Heart left ventricle (tissue), 16 donors: Measurements from ENCODE around the gene SET. TPM values are rescaled to one million over a fixed set of nuclear protein-coding genes. Genes with fewer than 3 reads are reported as not detected.
"Not testable (repeated sequence)": the region's sequence is repeated elsewhere in the genome, so short reads cannot be mapped to it uniquely, and the experiment has no call there.

Experiments used
- ATAC-seq, 4 donors: fragments of 200-7000 bp; cut with Tn5 transposase; one replicate each; pipeline ENCODE4 v1.9.1; 2020 to 2022; ENCODE audit warnings: moderate library complexity in 4 of 4, mild to moderate bottlenecking in 3 of 4, moderate number of reproducible peaks in 1 of 4
- DNase-seq, 5 donors: peaks; one replicate each; pipeline ENCODE4 v3.0.0-alpha.2; 2020
- H3K27ac ChIP-seq, 12 donors: fragments of 200-600 bp; sonication (generic) in 4 of 12; one replicate each; pipeline versions ENCODE4 v1.5.0 to v1.8.0; 2016 to 2022; ENCODE audit warnings: mild to moderate bottlenecking in 2 of 12
- H3K27me3 ChIP-seq, 9 donors: fragments of 200-600 bp; sonication (generic) in 2 of 9; one replicate each; pipeline versions ENCODE4 v1.5.1 to v1.8.0; 2016 to 2022; ENCODE audit warnings: mild to moderate bottlenecking in 3 of 9
- H3K36me3 ChIP-seq, 9 donors: fragments of 200-600 bp; sonication (generic) in 2 of 9; one replicate each; pipeline versions ENCODE4 v1.5.0 to v1.8.0; 2018 to 2022; ENCODE audit warnings: mild to moderate bottlenecking in 2 of 9
- H3K4me1 ChIP-seq, 12 donors: fragments of 200-600 bp; sonication (generic) in 4 of 12; one replicate each; pipeline versions ENCODE4 v1.5.0 to v1.8.0; 2016 to 2022; ENCODE audit warnings: mild to moderate bottlenecking in 3 of 12
- H3K4me3 ChIP-seq, 12 donors: fragments of 200-600 bp; sonication (generic) in 4 of 12; one replicate each; pipeline versions ENCODE4 v1.5.0 to v1.8.0; 2017 to 2022; ENCODE audit warnings: mild to moderate bottlenecking in 9 of 12, moderate library complexity in 4 of 12
- H3K9me3 ChIP-seq, 12 donors: fragments of 200-600 bp; sonication (generic) in 4 of 12; one replicate each; pipeline versions ENCODE4 v1.5.0 to v1.8.0; 2016 to 2022; ENCODE audit warnings: mild to moderate bottlenecking in 1 of 12
- POLR2A ChIP-seq, 2 donors: fragments of 450-650 bp; IDR thresholded peaks; one replicate each; pipeline ENCODE4 v1.6.1; 2017; ENCODE audit warnings: antibody characterized with exemption in 2 of 2, mild to moderate bottlenecking in 2 of 2, moderate library complexity in 2 of 2
- WGBS, 4 donors: extraction: QIAGEN DNeasy Blood & Tissue Kit in 2 of 4; methylation state at CpG; one replicate each; pipeline versions ENCODE4 v1.1.5 to v1.1.7; 2013 to 2018; 5-methylcytosine and 5-hydroxymethylcytosine counted together
- intact Hi-C, 10 donors: fragments of 100-400 bp; cut with DNase I; formaldehyde crosslinking; loops; one replicate each; pipeline versions ENCODE4 v1.11.1 to v1.14.2; 2022
- polyA plus RNA-seq, 2 donors: library from polyadenylated mRNA; stranded (reverse); fragments of 200-250 nt; gene quantifications; one replicate each; pipeline ENCODE4 v1.2.3, GENCODE V29; 2013
- total RNA-seq, 9 donors: library from RNA; depleted of rRNA in 2 of 9; stranded (reverse); fragments of >200 nt in 2 of 9; fragmentation: NEBNext Ultra II Directional in 3 of 9; extraction: Animal tissue kit (Norgen Biotek cat#: 25700) in 3 of 9; gene quantifications; one replicate each; pipeline versions ENCODE4 v1.1.0 to v1.2.4, GENCODE V29; 2016 to 2023
- TF ChIP-seq, protein P1 (sequence below), 12 donors: fragments of 200-600 bp; sonication (generic) in 4 of 12; IDR thresholded peaks; one replicate each; pipeline versions ENCODE4 v1.5.0 to v1.8.0; 2018 to 2022; ENCODE audit warnings: antibody characterized with exemption in 12 of 12, mild to moderate bottlenecking in 5 of 12
- donor health status: ischemic (EF 13 %, LVEDD 7.1; RV severe dilation, severe dysfunction).
- donor health status: healthy with polysubstance abuse.
- donor health status: DM: no; HTN: yes; CAD: no.
- donor health status: DM: no; HTN: no; CAD: no.
- donor health status: ischemic (EF 25% LVEDD 6.9; RV normal size, moderate dysfunction).
- donor health status: ischemic (EF 25% LVEDD 5.7; RV mildly dilated, moderate dysfunction).
- donor health status: healthy.
- donor health status: DM: yes; HTN: yes; CAD: no.
- donor health status: ischemic (EF 35%, LVEDD 5.7; RV mildly dilated, moderate dysfunction).
- donor health status: nonischemic (EF 11% LVEDD 7.7; RV severe dilation, severe dysfunction).
- donor health status: DM: yes; HTN: yes; CAD: no.
- donor health status: PGD.
- donor health status: ischemic (EF 29% LVEDD 5.4; RV normal size, mild dysfunction).
- donor health status: nonischemic (EF 23%, LVEDD 6.1; RV moderate dilation, normal function).

SET gene
- total and polyA plus RNA-seq, 11 donors, result 67.6 to 240 (median 203) TPM

DNA sequence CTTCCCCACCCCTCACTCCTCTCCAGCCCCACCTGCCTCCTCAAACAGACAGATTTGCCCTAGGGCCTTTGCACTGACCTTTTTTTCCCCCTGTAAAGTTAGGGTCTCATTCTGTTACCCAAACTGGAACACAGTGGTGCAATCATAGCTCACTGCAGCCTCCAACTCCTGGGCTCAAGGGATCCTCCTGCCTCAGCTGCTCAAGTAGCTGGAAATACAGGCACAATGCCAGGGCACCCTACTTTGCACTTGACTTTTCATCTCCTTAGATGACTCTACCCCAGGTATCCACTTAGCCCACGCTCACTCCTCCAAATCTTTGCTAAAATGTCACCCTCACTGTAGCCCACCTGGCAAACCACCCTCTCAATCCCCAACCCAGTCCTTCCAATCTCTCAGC, 34.5 kb upstream of the SET start:
- WGBS, 4 donors, result 96 to 100% (median 98%) methylated on average over 1 of the region's 1 CpG
- no peak for ATAC-seq

DNA sequence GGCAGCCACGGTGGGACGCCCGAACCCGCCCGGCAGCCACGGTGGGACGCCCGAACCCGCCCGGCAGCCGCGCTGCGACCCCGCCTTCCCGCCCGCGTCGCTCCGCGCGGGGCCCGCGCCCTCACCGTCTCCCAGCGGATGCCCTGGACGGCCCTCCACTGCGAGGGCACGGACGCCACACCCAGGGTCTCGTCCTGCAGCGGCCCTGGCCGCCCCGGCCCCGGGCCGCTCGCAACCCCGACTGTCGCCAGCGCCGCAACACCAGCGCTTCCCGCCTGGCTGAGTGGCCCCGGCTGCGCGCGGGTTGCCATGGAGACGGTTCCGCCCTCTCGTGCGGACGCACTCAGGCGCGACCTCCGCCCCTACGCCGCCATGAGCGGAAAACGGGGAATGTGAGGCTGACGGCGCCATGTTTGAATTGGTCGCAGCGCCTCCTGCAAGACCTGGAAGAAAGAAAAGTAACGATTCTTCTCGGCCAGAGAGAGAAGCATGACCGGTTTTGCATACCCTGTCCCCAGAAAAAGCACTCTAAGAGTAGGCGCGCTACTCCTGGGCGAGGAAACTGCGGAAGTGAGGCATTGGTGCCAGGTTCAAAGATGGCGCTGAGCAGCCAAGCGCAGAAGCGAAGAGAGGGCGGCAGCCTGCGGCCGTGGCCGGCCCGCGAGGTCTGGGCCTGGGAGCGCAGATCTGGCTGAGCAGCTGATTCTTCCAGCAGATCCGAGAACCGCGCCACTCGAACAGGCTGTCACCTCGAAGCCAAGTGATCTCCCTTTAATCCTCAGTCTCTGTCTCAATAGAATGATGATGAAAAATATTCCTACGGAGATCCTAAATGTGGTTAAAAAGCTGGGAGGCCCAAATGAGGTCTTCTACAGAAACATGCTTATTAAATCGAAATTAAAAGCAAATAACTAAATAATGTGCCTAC, 32.3 kb upstream of the SET start, which contains the start of gene DYNC2I2:
Gene DYNC2I2 (minus strand): TSS at position 432 of the 928 bp plus-strand sequence. CDS start 121 bp downstream, at position 311.
- DNase-seq (peak; percentile 97 to 99 (median 98)), ATAC-seq (peak; percentile 98 to 100 (median 100))
- peak in 1 of 2 donors; percentile 66 for TF ChIP-seq POLR2A (IDR thresholded peaks at IDR 0.05)
- TF ChIP-seq, protein P1, sequence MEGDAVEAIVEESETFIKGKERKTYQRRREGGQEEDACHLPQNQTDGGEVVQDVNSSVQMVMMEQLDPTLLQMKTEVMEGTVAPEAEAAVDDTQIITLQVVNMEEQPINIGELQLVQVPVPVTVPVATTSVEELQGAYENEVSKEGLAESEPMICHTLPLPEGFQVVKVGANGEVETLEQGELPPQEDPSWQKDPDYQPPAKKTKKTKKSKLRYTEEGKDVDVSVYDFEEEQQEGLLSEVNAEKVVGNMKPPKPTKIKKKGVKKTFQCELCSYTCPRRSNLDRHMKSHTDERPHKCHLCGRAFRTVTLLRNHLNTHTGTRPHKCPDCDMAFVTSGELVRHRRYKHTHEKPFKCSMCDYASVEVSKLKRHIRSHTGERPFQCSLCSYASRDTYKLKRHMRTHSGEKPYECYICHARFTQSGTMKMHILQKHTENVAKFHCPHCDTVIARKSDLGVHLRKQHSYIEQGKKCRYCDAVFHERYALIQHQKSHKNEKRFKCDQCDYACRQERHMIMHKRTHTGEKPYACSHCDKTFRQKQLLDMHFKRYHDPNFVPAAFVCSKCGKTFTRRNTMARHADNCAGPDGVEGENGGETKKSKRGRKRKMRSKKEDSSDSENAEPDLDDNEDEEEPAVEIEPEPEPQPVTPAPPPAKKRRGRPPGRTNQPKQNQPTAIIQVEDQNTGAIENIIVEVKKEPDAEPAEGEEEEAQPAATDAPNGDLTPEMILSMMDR (IDR thresholded peaks at IDR 0.05), result peak in 1 of 12 donors; percentile 17
- H3K27ac ChIP-seq, result peak within 1 kb of the TSS; percentile 93 to 100 (median 98)
- no peaks in the 10 kb centered on the region for H3K36me3 ChIP-seq
- no peaks in the 10 kb centered on the region for H3K9me3 ChIP-seq
- no peaks in the 10 kb centered on the region for H3K27me3 ChIP-seq
- peak within 1 kb of the TSS; percentile 54 to 97 (median 68) for H3K4me3 ChIP-seq
- intact Hi-C loops, result loop anchor here in 3 of 10 donors (2.0 kb wide), 4 partner anchors 22 to 68 kb away; partner anchors contain the start of genes SET (in 2 of the 3) and ZDHHC12 (in 1 of the 3)
- 1 to 2% (median 1%) methylated on average over 45 to 86 of the region's 86 CpGs for WGBS, 4 donors
- peaks cover 0 to 11% (median 6%) of the 10 kb centered on the region in 12 donors for H3K4me1 ChIP-seq

More for the DNA sequence above, 34.5 kb upstream of the SET start:
- peaks cover 0 to 11% (median 6%) of the 10 kb centered on the region in 12 donors for H3K4me1 ChIP-seq
- TF ChIP-seq, protein P1 (IDR thresholded peaks at IDR 0.05), result no peak
- no peak for TF ChIP-seq POLR2A (IDR thresholded peaks at IDR 0.05)
- H3K9me3 ChIP-seq, result no peaks in the 10 kb centered on the region
- no peaks in the 10 kb centered on the region for H3K36me3 ChIP-seq
- no peak for DNase-seq
- H3K4me3 ChIP-seq, result no peak overlapping the region
- intact Hi-C loops, result no loop called here
- no peak overlapping the region for H3K27ac ChIP-seq
- no peaks in the 10 kb centered on the region for H3K27me3 ChIP-seq

DNA sequence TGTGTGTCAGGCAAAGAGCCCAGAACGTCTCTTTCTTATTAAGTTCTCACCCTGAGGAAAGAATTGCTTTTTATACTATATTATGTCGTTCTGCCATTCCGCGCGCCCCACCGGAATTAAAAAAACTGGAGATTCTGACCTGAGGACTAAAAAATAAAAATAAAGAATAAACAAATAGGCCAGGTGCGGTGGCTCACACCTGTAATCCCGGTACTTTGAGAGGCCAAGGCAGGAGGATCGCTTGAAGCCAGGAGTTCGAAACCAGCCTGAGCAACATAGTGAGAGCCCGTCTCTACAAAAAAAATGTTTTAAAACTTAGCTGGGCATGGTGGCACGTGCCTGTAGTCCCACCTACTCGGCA, 31.7 kb upstream of the SET start:
- TF ChIP-seq, protein P1 (IDR thresholded peaks at IDR 0.05), result no peak
- no peak for TF ChIP-seq POLR2A (IDR thresholded peaks at IDR 0.05)
- peak overlapping the region in 5 of 12 donors; percentile 57 to 78 (median 68) for H3K4me3 ChIP-seq

DNA sequence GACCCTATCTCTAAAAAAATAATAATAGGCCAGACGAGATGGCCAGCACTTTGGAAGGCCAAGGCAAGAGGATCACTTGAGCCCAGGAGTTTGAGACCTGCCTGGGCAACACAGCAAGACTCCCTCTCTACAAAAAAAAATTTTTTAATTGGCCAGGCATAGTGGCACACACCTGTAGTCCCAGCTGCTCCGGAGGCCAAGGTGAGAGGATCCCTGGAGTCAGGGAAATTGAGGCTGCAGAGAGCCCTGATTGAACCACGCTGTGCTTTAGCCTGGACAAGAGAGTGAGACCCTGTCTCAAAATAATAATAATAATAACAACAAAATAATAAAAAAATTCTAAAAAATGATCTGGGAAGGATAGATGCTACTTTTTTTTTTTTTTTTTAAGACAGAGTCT, 31.2 kb upstream of the SET start:
- H3K27ac ChIP-seq, result no peak overlapping the region
- intact Hi-C loops, result loop anchor here in 3 of 10 donors (2.0 kb wide), 4 partner anchors 23 to 67 kb away; partner anchors contain the start of genes SET (in 2 of the 3) and ZDHHC12 (in 1 of the 3)
- TF ChIP-seq, protein P1 (IDR thresholded peaks at IDR 0.05), result no peak
- TF ChIP-seq POLR2A (IDR thresholded peaks at IDR 0.05), result no peak
- H3K4me1 ChIP-seq, result peaks cover 0 to 11% (median 6%) of the 10 kb centered on the region in 12 donors
- 92 to 96% (median 94%) methylated on average over 3 of the region's 3 CpGs for WGBS, 4 donors
- no peak for ATAC-seq
- no peaks in the 10 kb centered on the region for H3K27me3 ChIP-seq
- H3K36me3 ChIP-seq, result no peaks in the 10 kb centered on the region
- no peak for DNase-seq
- no peaks in the 10 kb centered on the region for H3K9me3 ChIP-seq
- no peak overlapping the region for H3K4me3 ChIP-seq

More for the DNA sequence above, 31.7 kb upstream of the SET start:
- intact Hi-C loops, result loop anchor here in 3 of 10 donors (2.0 kb wide), 4 partner anchors 23 to 67 kb away; partner anchors contain the start of genes SET (in 2 of the 3) and ZDHHC12 (in 1 of the 3)
- ATAC-seq (no peak), DNase-seq (no peak)
- Histone ChIP-seq H3K27ac (peak overlapping the region; percentile 93 to 100 (median 98)), H3K9me3 (no peaks in the 10 kb centered on the region), H3K27me3 (no peaks in the 10 kb centered on the region), H3K4me1 (peaks cover 0 to 11% (median 6%) of the 10 kb centered on the region in 12 donors), H3K36me3 (no peaks in the 10 kb centered on the region)
- WGBS, 4 donors, result 97 to 98% (median 97%) methylated on average over 13 of the region's 13 CpGs

DNA sequence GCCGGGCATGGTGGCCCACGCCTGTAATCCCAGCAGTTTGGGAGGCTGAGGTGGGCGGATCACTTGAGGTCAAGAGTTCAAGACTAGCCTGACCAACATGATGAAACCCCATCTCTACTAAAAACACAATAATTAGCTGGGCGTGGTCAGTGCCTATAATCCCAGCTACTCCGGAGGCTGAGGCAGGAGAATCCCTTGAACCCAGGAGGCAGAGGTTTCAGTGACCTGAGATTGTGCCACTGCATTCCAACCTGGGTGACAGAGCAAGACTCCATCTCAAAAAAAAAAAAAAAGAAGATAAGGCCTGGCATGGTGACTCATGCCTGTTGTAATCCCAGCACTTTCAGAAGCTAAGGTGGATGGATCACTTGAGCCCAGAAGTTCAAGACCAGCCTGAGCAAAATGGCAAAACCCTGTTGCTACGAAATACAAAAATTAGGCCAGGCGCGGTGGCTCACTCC, 22.5 kb upstream of the SET start:
- H3K4me1 ChIP-seq, ATAC-seq, H3K9me3 ChIP-seq, H3K27me3 ChIP-seq, intact Hi-C loops, H3K36me3 ChIP-seq, H3K27ac ChIP-seq, DNase-seq, H3K4me3 ChIP-seq: not testable (repeated sequence)
- WGBS, 4 donors, result 90 to 94% (median 92%) methylated on average over 8 of the region's 8 CpGs
